Rectal smooth muscle tissue (tissue), 1 donor: ENCODE data around the gene VPS39.
"Not testable (repeated sequence)": the region's sequence is repeated elsewhere in the genome, so short reads cannot be mapped to it uniquely, and the experiment has no call there.

ENCODE experiments used
- H3K27ac ChIP-seq: one replicate; pipeline ENCODE4 v1.7.0; 2013; ENCODE audit warnings: low read depth, low read length, inconsistent platforms
- H3K27me3 ChIP-seq: one replicate; pipeline ENCODE4 v1.7.0; 2013; ENCODE audit warnings: low read length; ENCODE audit not compliant: control insufficient read depth, insufficient read depth
- H3K36me3 ChIP-seq: one replicate; pipeline ENCODE4 v1.7.0; 2013; ENCODE audit warnings: low read length; ENCODE audit not compliant: control insufficient read depth, insufficient read depth
- H3K4me1 ChIP-seq: one replicate; pipeline ENCODE4 v1.7.0; 2013; ENCODE audit warnings: low read length; ENCODE audit not compliant: control insufficient read depth, insufficient read depth
- H3K4me3 ChIP-seq: one replicate; pipeline ENCODE4 v1.7.0; 2013; ENCODE audit warnings: low read length
- H3K9ac ChIP-seq: one replicate; pipeline ENCODE4 v1.7.0; 2013; ENCODE audit warnings: low read length

Gene VPS39

GRCh38 chr15:42207674-42208579 is at the start of gene VPS39:
Gene VPS39 (minus strand): TSS chr15:42208304. CDS start chr15:42208153, 151 bp downstream.
- Histone ChIP-seq H3K27me3 (no peaks in the 10 kb centered on the region), H3K4me1 (peaks cover 10% of the 10 kb centered on the region), H3K27ac (peak within 1 kb of the TSS; percentile 88), H3K9ac (peak within 1 kb of the TSS; percentile 97), H3K4me3 (peak within 1 kb of the TSS; percentile 98), H3K36me3 (no peaks in the 10 kb centered on the region)

- Histone ChIP-seq H3K9ac (no peak overlapping the region), H3K27ac (no peak overlapping the region), H3K36me3 (peaks cover 14% of the 10 kb centered on the region), H3K27me3 (no peaks in the 10 kb centered on the region), H3K4me1 (no peaks in the 10 kb centered on the region), H3K4me3 (no peak overlapping the region)
Observed at GRCh38 chr15:42253300-42253699, 45.2 kb upstream of the VPS39 start.

- Histone ChIP-seq H3K4me3 (no peak overlapping the region), H3K27ac (no peak overlapping the region), H3K9ac (no peak overlapping the region), H3K27me3 (no peaks in the 10 kb centered on the region), H3K36me3 (peaks cover 11% of the 10 kb centered on the region), H3K4me1 (no peaks in the 10 kb centered on the region)
Observed at GRCh38 chr15:42240823-42241222, 32.7 kb upstream of the VPS39 start.

GRCh38 chr15:42239528-42240182 is 31.6 kb upstream of the VPS39 start:
- no peak overlapping the region for H3K27ac ChIP-seq

GRCh38 chr15:42233107-42233506 is 25.0 kb upstream of the VPS39 start:
- Histone ChIP-seq H3K27me3 (no peaks in the 10 kb centered on the region), H3K27ac (no peak overlapping the region), H3K4me3 (no peak overlapping the region), H3K4me1 (no peaks in the 10 kb centered on the region), H3K36me3 (peaks cover 16% of the 10 kb centered on the region), H3K9ac (no peak overlapping the region)

More at GRCh38 chr15:42239528-42240182, 31.6 kb upstream of the VPS39 start:
- Histone ChIP-seq H3K36me3 (peaks cover 15% of the 10 kb centered on the region), H3K9ac (no peak overlapping the region), H3K4me3 (no peak overlapping the region), H3K27me3 (no peaks in the 10 kb centered on the region), H3K4me1 (no peaks in the 10 kb centered on the region)

GRCh38 chr15:42232606-42233005 is 24.5 kb upstream of the VPS39 start:
- no peaks in the 10 kb centered on the region for H3K27me3 ChIP-seq
- no peak overlapping the region for H3K9ac ChIP-seq
- no peak overlapping the region for H3K4me3 ChIP-seq
- no peak overlapping the region for H3K27ac ChIP-seq
- H3K36me3 ChIP-seq: peaks cover 16% of the 10 kb centered on the region
- H3K4me1 ChIP-seq: no peaks in the 10 kb centered on the region

- Histone ChIP-seq H3K36me3 (peaks cover 17% of the 10 kb centered on the region), H3K9ac (no peak overlapping the region), H3K27me3 (no peaks in the 10 kb centered on the region), H3K27ac (no peak overlapping the region), H3K4me3 (no peak overlapping the region), H3K4me1 (no peaks in the 10 kb centered on the region)
Observed at GRCh38 chr15:42231088-42231487, 23.0 kb upstream of the VPS39 start.

GRCh38 chr15:42228981-42229380 is 20.9 kb upstream of the VPS39 start:
- H3K9ac ChIP-seq, H3K27me3 ChIP-seq, H3K4me3 ChIP-seq, H3K4me1 ChIP-seq, H3K27ac ChIP-seq: not testable (repeated sequence)
- H3K36me3 ChIP-seq: peaks cover 18% of the 10 kb centered on the region

- peaks cover 18% of the 10 kb centered on the region for H3K36me3 ChIP-seq
- H3K4me1 ChIP-seq: no peaks in the 10 kb centered on the region
- no peak overlapping the region for H3K9ac ChIP-seq
- H3K27ac ChIP-seq: no peak overlapping the region
- H3K4me3 ChIP-seq: no peak overlapping the region
- no peaks in the 10 kb centered on the region for H3K27me3 ChIP-seq
Observed at GRCh38 chr15:42228036-42228435, 19.9 kb upstream of the VPS39 start.

GRCh38 chr15:42226648-42227047 is 18.5 kb upstream of the VPS39 start:
- Histone ChIP-seq H3K36me3 (peaks cover 18% of the 10 kb centered on the region), H3K9ac (no peak overlapping the region)

GRCh38 chr15:42220216-42220615 is 12.1 kb upstream of the VPS39 start:
- H3K36me3 ChIP-seq: peaks cover 16% of the 10 kb centered on the region
- no peaks in the 10 kb centered on the region for H3K27me3 ChIP-seq
- H3K9ac ChIP-seq: no peak overlapping the region
- no peak overlapping the region for H3K4me3 ChIP-seq
- no peak overlapping the region for H3K27ac ChIP-seq
- H3K4me1 ChIP-seq: no peaks in the 10 kb centered on the region

More at GRCh38 chr15:42226648-42227047, 18.5 kb upstream of the VPS39 start:
- Histone ChIP-seq H3K4me1 (no peaks in the 10 kb centered on the region), H3K4me3 (no peak overlapping the region), H3K27me3 (no peaks in the 10 kb centered on the region), H3K27ac (no peak overlapping the region)

- Histone ChIP-seq H3K27ac (no peak overlapping the region), H3K4me3 (no peak overlapping the region), H3K9ac (no peak overlapping the region), H3K36me3 (peaks cover 12% of the 10 kb centered on the region), H3K27me3 (no peaks in the 10 kb centered on the region), H3K4me1 (no peaks in the 10 kb centered on the region)
Observed at GRCh38 chr15:42218953-42219592, 11.0 kb upstream of the VPS39 start.
